Measurements from ENCODE around the gene SNN.

GRCh38 chr16:11650641-11651591 is 17.3 kb upstream of the SNN start:
- TF ChIP-seq EZH2 (IDR thresholded peaks at IDR 0.05; ENCODE audit: borderline replicate concordance, insufficient read depth, low read length, poor library complexity, severe bottlenecking) = no peak
- no peak for TF ChIP-seq CTCF (IDR thresholded peaks at IDR 0.05; ENCODE audit: poor library complexity, severe bottlenecking)
- no peak for TF ChIP-seq REST (IDR thresholded peaks at IDR 0.05; ENCODE audit: borderline replicate concordance)
- TF ChIP-seq POLR2AphosphoS5 (IDR thresholded peaks at IDR 0.05) = no peak

All from neural cell (in vitro differentiated cells).